ENCODE data around the gene ANO9. TPM values are rescaled to one million over a fixed set of nuclear protein-coding genes. Genes with fewer than 3 reads are reported as not detected.
"Not testable (repeated sequence)": the region's sequence is repeated elsewhere in the genome, so short reads cannot be mapped to it uniquely, and the experiment has no call there.

ANO9 gene
- total RNA-seq, 8 experiments from 2014 or later: 0.11 to 4.3 (median 0.60) TPM; not detected in 1

GRCh38 chr11:403761-404431, 37.9 kb downstream of the ANO9 start:
- no peak overlapping the region for H3K27ac ChIP-seq
- no peak for ATAC-seq (replicated peaks in 6 of 8)
- no peak overlapping the region for H3K4me3 ChIP-seq
- in situ Hi-C loops (cut with MboI; ENCODE audit: low pct_unique_long_range_greater_than_20kb in 2 of 9, low sequenced_read_pairs in 9 of 9, unreplicated experiment in 9 of 9): no loop called here
- 60 to 90% (median 80%) methylated on average over 1 to 16 of the region's 27 CpGs; no CpG with 5 or more reads in 5 of the 10 experiments for WGBS, 10 experiments
- peaks cover 16 to 18% of the 10 kb centered on the region in 2 donors for H3K4me1 ChIP-seq (replicated peaks in 1 of 2)

DNA sequence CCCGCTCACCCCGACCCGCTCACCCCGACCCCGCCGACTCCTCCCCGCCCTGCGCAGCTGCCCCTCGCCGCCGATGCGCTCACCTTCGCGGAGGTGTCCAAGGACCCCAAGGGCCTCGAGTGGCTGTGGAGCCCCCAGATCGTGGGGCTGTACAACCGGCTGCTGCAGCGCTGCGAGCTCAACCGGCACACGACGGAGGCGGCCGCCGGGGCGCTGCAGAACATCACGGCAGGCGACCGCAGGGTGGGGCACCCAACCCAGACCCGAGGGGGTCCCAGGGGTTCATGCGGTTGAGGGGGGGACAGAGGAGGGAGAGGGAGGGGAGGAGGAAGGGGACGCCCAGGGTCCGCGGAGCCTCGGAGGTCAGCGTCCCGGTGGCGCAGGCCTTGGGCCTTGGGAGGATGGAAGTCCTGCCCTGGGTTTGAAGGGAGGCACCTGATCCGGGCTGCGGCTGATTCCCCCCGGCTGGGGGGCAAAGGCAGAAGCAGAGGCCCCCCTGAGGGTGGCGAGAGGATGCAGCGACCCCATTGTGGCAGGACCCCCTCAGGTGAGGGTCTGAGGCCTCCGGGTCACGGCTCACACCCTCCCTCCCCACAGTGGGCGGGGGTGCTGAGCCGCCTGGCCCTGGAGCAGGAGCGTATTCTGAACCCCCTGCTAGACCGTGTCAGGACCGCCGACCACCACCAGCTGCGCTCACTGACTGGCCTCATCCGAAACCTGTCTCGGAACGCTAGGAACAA, 38.6 kb downstream of the ANO9 start:
- Histone ChIP-seq H3K4me3 (no peak overlapping the region), H3K27ac (no peak overlapping the region), H3K4me1 (replicated peaks in 1 of 2) (peaks cover 16 to 18% of the 10 kb centered on the region in 2 donors)
- in situ Hi-C loops (cut with MboI; ENCODE audit: low pct_unique_long_range_greater_than_20kb in 2 of 9, low sequenced_read_pairs in 9 of 9, unreplicated experiment in 9 of 9): no loop called here
- WGBS, 10 experiments: no CpG with 5 or more reads among the region's 55 CpGs
- ATAC-seq (replicated peaks in 6 of 8): no peak

GRCh38 chr11:401196-401595, 40.6 kb downstream of the ANO9 start:
- H3K4me1 ChIP-seq (replicated peaks in 1 of 2): peaks cover 11 to 14% of the 10 kb centered on the region in 2 donors
- in situ Hi-C loops (cut with MboI; ENCODE audit: low pct_unique_long_range_greater_than_20kb in 2 of 9, low sequenced_read_pairs in 9 of 9, unreplicated experiment in 9 of 9): not testable (repeated sequence)
- no CpG with 5 or more reads among the region's 52 CpGs for WGBS, 10 experiments

DNA sequence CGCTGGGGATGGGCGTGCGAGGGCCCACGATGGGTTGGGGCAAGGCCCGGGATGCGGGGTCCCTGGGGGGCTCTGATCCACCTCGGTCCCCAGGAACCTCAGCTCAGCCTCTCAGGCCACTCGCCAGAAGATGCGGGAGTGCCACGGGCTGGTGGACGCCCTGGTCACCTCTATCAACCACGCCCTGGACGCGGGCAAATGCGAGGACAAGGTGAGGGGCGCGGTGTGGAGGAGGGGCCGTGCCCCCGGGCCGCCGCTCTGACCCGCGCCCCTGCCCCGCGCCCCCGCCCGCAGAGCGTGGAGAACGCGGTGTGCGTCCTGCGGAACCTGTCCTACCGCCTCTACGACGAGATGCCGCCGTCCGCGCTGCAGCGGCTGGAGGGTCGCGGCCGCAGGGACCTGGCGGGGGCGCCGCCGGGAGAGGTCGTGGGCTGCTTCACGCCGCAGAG, 41.5 kb downstream of the ANO9 start:
- 28 to 55% methylated on average over 4 to 8 of the region's 50 CpGs; no CpG with 5 or more reads in 8 of the 10 experiments for whole genome bisulfite sequencing, 10 experiments
- no peak overlapping the region for H3K4me3 ChIP-seq
- peaks cover 5 to 10% of the 10 kb centered on the region in 2 donors for H3K4me1 ChIP-seq (replicated peaks in 1 of 2)
- ATAC-seq (replicated peaks in 6 of 8): no peak
- no peak overlapping the region for H3K27ac ChIP-seq
- in situ Hi-C loops (cut with MboI; ENCODE audit: low pct_unique_long_range_greater_than_20kb in 2 of 9, low sequenced_read_pairs in 9 of 9, unreplicated experiment in 9 of 9): no loop called here

More at GRCh38 chr11:401196-401595, 40.6 kb downstream of the ANO9 start:
- H3K27ac ChIP-seq; H3K4me3 ChIP-seq; ATAC-seq (replicated peaks in 6 of 8): not testable (repeated sequence)

- no peak for ATAC-seq (replicated peaks in 6 of 8)
Measured at GRCh38 chr11:399731-400211, 42.0 kb downstream of the ANO9 start.

GRCh38 chr11:398826-399225, 43.0 kb downstream of the ANO9 start:
- H3K4me1 ChIP-seq (replicated peaks in 1 of 2): peaks cover 5 to 10% of the 10 kb centered on the region in 2 donors
- 80% methylated on average over 1 of the region's 20 CpGs; no CpG with 5 or more reads in 9 of the 10 experiments for WGBS, 10 experiments
- in situ Hi-C loops (cut with MboI; ENCODE audit: low pct_unique_long_range_greater_than_20kb in 2 of 9, low sequenced_read_pairs in 9 of 9, unreplicated experiment in 9 of 9): no loop called here
- H3K4me3 ChIP-seq: no peak overlapping the region
- ATAC-seq (replicated peaks in 6 of 8): no peak
- H3K27ac ChIP-seq: no peak overlapping the region

More at GRCh38 chr11:399731-400211, 42.0 kb downstream of the ANO9 start:
- Histone ChIP-seq H3K4me3 (no peak overlapping the region), H3K27ac (no peak overlapping the region), H3K4me1 (replicated peaks in 1 of 2) (peaks cover 5 to 10% of the 10 kb centered on the region in 2 donors)
- WGBS, 10 experiments: 26 to 80% methylated on average over 1 to 4 of the region's 21 CpGs; no CpG with 5 or more reads in 8 of the 10 experiments
- in situ Hi-C loops (cut with MboI; ENCODE audit: low pct_unique_long_range_greater_than_20kb in 2 of 9, low sequenced_read_pairs in 9 of 9, unreplicated experiment in 9 of 9): no loop called here

GRCh38 chr11:396948-397548, 44.8 kb downstream of the ANO9 start:
- 30 to 60% (median 36%) methylated on average over 2 to 11 of the region's 43 CpGs; no CpG with 5 or more reads in 6 of the 10 experiments for WGBS, 10 experiments
- H3K4me1 ChIP-seq (replicated peaks in 1 of 2): peaks cover 12 to 21% of the 10 kb centered on the region in 2 donors
- ATAC-seq (replicated peaks in 6 of 8): peak in 6 of 8 experiments; percentile 2 to 90 (median 65)
- in situ Hi-C loops (cut with MboI; ENCODE audit: low pct_unique_long_range_greater_than_20kb in 2 of 9, low sequenced_read_pairs in 9 of 9, unreplicated experiment in 9 of 9): no loop called here
- H3K4me3 ChIP-seq: peak overlapping the region in 4 of 5 donors; percentile 12 to 35 (median 23)
- no peak overlapping the region for H3K27ac ChIP-seq

GRCh38 chr11:396511-396947, 45.3 kb downstream of the ANO9 start:
- Histone ChIP-seq H3K4me1 (replicated peaks in 1 of 2) (peaks cover 12 to 21% of the 10 kb centered on the region in 2 donors), H3K4me3 (peak overlapping the region in 3 of 5 donors; percentile 22 to 35 (median 24)), H3K27ac (no peak overlapping the region)
- 20 to 100% (median 43%) methylated on average over 1 to 5 of the region's 23 CpGs; no CpG with 5 or more reads in 5 of the 10 experiments for WGBS, 10 experiments
- in situ Hi-C loops (cut with MboI; ENCODE audit: low pct_unique_long_range_greater_than_20kb in 2 of 9, low sequenced_read_pairs in 9 of 9, unreplicated experiment in 9 of 9): no loop called here
- peak in 7 of 8 experiments; percentile 4 to 58 (median 46) for ATAC-seq (replicated peaks in 6 of 8)

- ATAC-seq (replicated peaks in 6 of 8): peak in 2 of 8 experiments; percentile 4 to 10
- no peak overlapping the region for H3K27ac ChIP-seq
- no peak overlapping the region for H3K4me3 ChIP-seq
- in situ Hi-C loops (cut with MboI; ENCODE audit: low pct_unique_long_range_greater_than_20kb in 2 of 9, low sequenced_read_pairs in 9 of 9, unreplicated experiment in 9 of 9): no loop called here
- WGBS, 10 experiments: 36% methylated on average over 2 of the region's 11 CpGs; no CpG with 5 or more reads in 9 of the 10 experiments
- H3K4me1 ChIP-seq (replicated peaks in 1 of 2): peaks cover 12 to 21% of the 10 kb centered on the region in 2 donors
Measured at GRCh38 chr11:395866-396265, 45.9 kb downstream of the ANO9 start.

DNA sequence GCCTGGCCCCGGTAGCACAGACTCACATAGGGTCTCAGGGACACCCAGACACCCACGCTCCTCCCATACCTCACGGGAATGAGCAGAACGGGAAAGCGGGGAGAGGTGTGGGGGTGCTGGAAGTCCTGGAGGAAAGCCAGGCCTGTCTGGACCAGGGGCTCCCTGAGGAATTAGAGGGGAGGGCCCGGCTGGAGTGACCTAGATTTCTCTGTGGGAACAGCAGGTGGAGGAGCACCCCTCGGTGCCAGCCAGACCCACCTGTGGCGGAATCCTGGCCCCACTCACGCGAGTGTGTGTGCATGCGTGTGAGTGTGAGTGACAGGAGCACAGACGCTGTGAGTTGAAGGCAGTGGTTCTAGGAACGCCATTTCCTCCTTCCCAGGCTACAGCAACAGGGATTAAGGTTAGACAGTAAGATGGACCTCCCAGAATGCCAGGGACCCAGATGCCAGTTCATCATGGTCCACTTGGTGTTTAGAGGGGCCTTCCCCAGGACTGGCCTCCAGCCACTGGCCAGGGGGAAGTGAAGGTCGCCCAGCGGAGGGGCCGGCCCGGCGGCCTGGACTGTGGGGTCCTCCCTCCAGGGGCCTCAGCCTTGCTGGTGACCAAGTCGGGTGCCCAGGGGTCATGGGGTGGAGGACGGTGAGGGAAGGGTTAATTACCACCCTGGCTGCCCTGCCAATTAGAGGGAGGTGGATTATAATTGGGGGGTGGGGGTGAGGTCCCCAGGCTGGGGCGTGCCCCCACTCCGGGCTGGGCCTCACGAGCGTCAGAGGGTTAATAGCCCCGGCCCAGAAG, 46.8 kb downstream of the ANO9 start:
- no peak overlapping the region for H3K27ac ChIP-seq
- H3K4me3 ChIP-seq: no peak overlapping the region
- in situ Hi-C loops (cut with MboI; ENCODE audit: low pct_unique_long_range_greater_than_20kb in 2 of 9, low sequenced_read_pairs in 9 of 9, unreplicated experiment in 9 of 9): no loop called here
- WGBS, 10 experiments: 83 to 100% methylated on average over 1 to 6 of the region's 25 CpGs; no CpG with 5 or more reads in 8 of the 10 experiments
- no peak for ATAC-seq (replicated peaks in 6 of 8)
- H3K4me1 ChIP-seq (replicated peaks in 1 of 2): peaks cover 9 to 21% of the 10 kb centered on the region in 2 donors

DNA sequence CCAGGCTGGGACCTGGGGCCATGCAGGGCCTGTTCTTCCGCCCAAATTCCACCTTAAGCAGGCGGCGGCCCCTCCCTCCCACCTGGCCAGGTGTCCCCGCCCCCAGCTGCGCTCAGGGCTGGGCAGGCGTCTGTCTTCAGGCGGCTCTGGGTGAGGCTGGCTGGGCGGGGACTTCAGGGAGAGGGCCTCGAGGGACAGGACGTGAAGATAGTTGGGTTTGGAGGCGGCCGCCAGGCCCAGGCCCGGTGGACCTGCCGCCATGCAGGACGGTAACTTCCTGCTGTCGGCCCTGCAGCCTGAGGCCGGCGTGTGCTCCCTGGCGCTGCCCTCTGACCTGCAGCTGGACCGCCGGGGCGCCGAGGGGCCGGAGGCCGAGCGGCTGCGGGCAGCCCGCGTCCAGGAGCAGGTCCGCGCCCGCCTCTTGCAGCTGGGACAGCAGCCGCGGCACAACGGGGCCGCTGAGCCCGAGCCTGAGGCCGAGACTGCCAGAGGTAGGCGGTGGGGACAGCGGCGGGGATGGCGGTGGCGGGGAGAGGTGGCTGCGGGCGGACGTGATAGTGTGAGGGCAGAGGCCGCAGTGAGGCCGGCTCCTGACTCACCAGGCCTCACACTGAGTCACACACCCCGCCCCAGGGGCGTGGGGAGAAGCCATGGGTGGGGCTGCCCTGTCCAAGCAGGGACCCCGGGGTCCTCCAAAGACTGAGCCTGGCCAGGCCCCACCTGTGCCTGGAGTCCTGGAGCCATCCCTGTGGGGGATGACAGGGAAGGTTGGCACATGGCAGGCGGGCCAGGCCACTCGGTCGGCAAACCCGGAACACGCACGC, 47.6 kb downstream of the ANO9 start, which contains the start of gene PKP3:
TSS of gene PKP3 (plus strand) at position 176 of the 824 bp plus-strand sequence. CDS start at position 260, 84 bp downstream.
- Histone ChIP-seq H3K4me1 (replicated peaks in 1 of 2) (peaks cover 7 to 17% of the 10 kb centered on the region in 2 donors), H3K27ac (no peak within 1 kb of the TSS), H3K4me3 (no peak within 1 kb of the TSS)
- peak in 4 of 8 experiments; percentile 9 to 71 (median 64) for ATAC-seq (replicated peaks in 6 of 8)
- no CpG with 5 or more reads among the region's 57 CpGs for WGBS, 10 experiments
- in situ Hi-C loops (cut with MboI; ENCODE audit: low pct_unique_long_range_greater_than_20kb in 2 of 9, low sequenced_read_pairs in 9 of 9, unreplicated experiment in 9 of 9): no loop called here

Measured in motor neuron (in vitro differentiated cells).